K562 (cell line): ENCODE data around the gene UBE2G2. TPM values are rescaled to one million over a fixed set of nuclear protein-coding genes. Genes with fewer than 3 reads are reported as not detected.

Experiments used
- ATAC-seq: fragments of 200-7000 bp; cut with Tn5 transposase; 3 replicates; pipeline ENCODE4 v1.9.1; 2020; ENCODE audit warnings: moderate library complexity
- BruUV-seq: library from RNA; stranded (reverse); fragments of 400-500 nt; replicated peaks from 2 replicates; lab custom pipeline; 2021; lab: Mats Ljungman, UMichigan
- CTCF ChIA-PET: fragments of 300-600 bp; formaldehyde crosslinking; extraction: SDS; loops from one replicate; lab custom pipeline; 2021; ENCODE audit warnings: low intra/inter-chr PET ratio; lab: Yijun Ruan, JAX
- POLR2A ChIA-PET: fragments of 300-600, 350-650 bp; sonication (Branson Sonifier 250); formaldehyde crosslinking; extraction: SDS; loops from one replicate; lab custom pipeline; 2021; ENCODE audit warnings: antibody characterized with exemption, inconsistent platforms; lab: Yijun Ruan, JAX
- DNase-seq, 4 experiments: peaks; one replicate each; pipeline versions ENCODE4 v3.0.0 to v3.0.0-alpha.2; 2011 to 2018; ENCODE audit warnings: low spot score in 3 of 4, mixed read lengths in 3 of 4; ENCODE audit errors: extremely low read depth in 1 of 4
- FAIRE-seq: peaks from 2 replicates; lab custom pipeline; 2011; peaks lifted over from hg19 to GRCh38; lab: Jason Lieb, UNC
- H2AFZ ChIP-seq: 2 replicates; pipeline ENCODE4 v1.6.0; 2011; ENCODE audit warnings: low read depth, low read length, control low read depth, inconsistent platforms
- H3K27ac ChIP-seq: fragments of 200-600 bp; 3 replicates; pipeline ENCODE4 v1.8.0; 2011; ENCODE audit warnings: low read depth, mild to moderate bottlenecking, control low read depth, inconsistent platforms, low read length, moderate library complexity, mixed read lengths; ENCODE audit errors: extremely low read depth
- H3K27me3 ChIP-seq, 2 experiments: fragments of 300-600 bp in 1 of 2; 2 replicates in 1 of 2; 3 replicates in 1 of 2; pipeline versions ENCODE4 v1.6.0 to v1.8.0; 2011; ENCODE audit warnings: inconsistent platforms in 2 of 2, low read length in 2 of 2, mild to moderate bottlenecking in 1 of 2, mixed read lengths in 1 of 2, moderate library complexity in 1 of 2; ENCODE audit not compliant: control insufficient read depth in 2 of 2, insufficient read depth in 2 of 2
- H3K36me3 ChIP-seq: fragments of 300-600 bp; 3 replicates; pipeline ENCODE4 v1.8.0; 2011; ENCODE audit warnings: mild to moderate bottlenecking, low read length, inconsistent platforms; ENCODE audit not compliant: control insufficient read depth, insufficient read depth
- H3K4me1 ChIP-seq, 2 experiments: fragments of 200-600 bp in 1 of 2; replicated peaks in 1 of 2; 2 replicates in 1 of 2; 3 replicates in 1 of 2; pipeline versions ENCODE4 v1.5.1 to v1.8.0; 2011; ENCODE audit warnings: inconsistent platforms in 2 of 2, low read length in 2 of 2, mild to moderate bottlenecking in 1 of 2, mixed read lengths in 1 of 2, moderate library complexity in 1 of 2; ENCODE audit not compliant: control insufficient read depth in 2 of 2, insufficient read depth in 2 of 2
- H3K4me2 ChIP-seq: 2 replicates; pipeline ENCODE4 v1.6.1; 2011; ENCODE audit warnings: low read length, control low read depth, inconsistent platforms, mixed read lengths; ENCODE audit not compliant: insufficient read depth
- H3K4me3 ChIP-seq: fragments of 200-600 bp; sonication (generic), shearing (Covaris generic); 2 replicates; pipeline ENCODE4 v1.5.1; 2016; ENCODE audit warnings: control low read depth, inconsistent platforms
- H3K79me2 ChIP-seq: fragments of 200-600 bp; 3 replicates; pipeline ENCODE4 v1.8.0; 2011; ENCODE audit warnings: low read length, inconsistent platforms; ENCODE audit not compliant: control insufficient read depth, insufficient read depth
- H3K9ac ChIP-seq, 2 experiments: 2 replicates each; pipeline versions ENCODE4 v1.6.0 to v1.6.1; 2011; ENCODE audit warnings: low read depth in 2 of 2, low read length in 2 of 2, control low read depth in 1 of 2, inconsistent platforms in 1 of 2, mild to moderate bottlenecking in 1 of 2, mixed read lengths in 1 of 2; ENCODE audit not compliant: insufficient read depth in 1 of 2
- H3K9me1 ChIP-seq: one replicate; pipeline ENCODE4 v1.6.0; 2011; ENCODE audit warnings: inconsistent platforms, mild to moderate bottlenecking, low read length, moderate library complexity; ENCODE audit not compliant: control insufficient read depth, insufficient read depth
- H3K9me3 ChIP-seq: replicated peaks from 2 replicates; pipeline ENCODE4 v1.5.1; 2011; ENCODE audit warnings: low read depth, low read length, inconsistent platforms; ENCODE audit not compliant: control insufficient read depth, insufficient read depth
- H4K20me1 ChIP-seq: replicated peaks from 2 replicates; pipeline ENCODE4 v1.6.1; 2011; ENCODE audit warnings: low read length, inconsistent platforms, mixed read lengths; ENCODE audit not compliant: control insufficient read depth, insufficient read depth
- DNMT1 ChIP-seq: fragments of 450-650 bp; IDR thresholded peaks from 2 replicates; pipeline ENCODE4 v1.6.1; 2016; ENCODE audit warnings: antibody characterized with exemption, mild to moderate bottlenecking
- ESRRB ChIP-seq: fragments of 250-450 bp; sonication (Bioruptor Pico); IDR thresholded peaks from 2 replicates; pipeline ENCODE4 v1.5.0; 2020; ENCODE audit warnings: mild to moderate bottlenecking, moderate library complexity, borderline replicate concordance
- ETV1 ChIP-seq: fragments of 450-650 bp; conservative IDR thresholded peaks from 2 replicates; pipeline ENCODE4 v1.6.1; 2016; ENCODE audit warnings: missing genetic modification characterization, control low read depth, low read depth, missing compliant biosample characterization
- FOXK2 ChIP-seq, 2 experiments: fragments of 450-650 bp; IDR thresholded peaks in 1 of 2; conservative IDR thresholded peaks in 1 of 2; 2 replicates each; pipeline ENCODE4 v1.6.1; 2016; ENCODE audit warnings: low read depth in 2 of 2, mild to moderate bottlenecking in 1 of 2
- GTF2E2 ChIP-seq: fragments of 200-800 bp; sonication (Bioruptor generic); IDR thresholded peaks from 2 replicates; pipeline ENCODE4 v1.6.1; 2016; ENCODE audit warnings: missing genetic modification characterization, missing compliant biosample characterization
- HES1 ChIP-seq: fragments of 450-650 bp; IDR thresholded peaks from 2 replicates; pipeline ENCODE4 v1.6.1; 2016; ENCODE audit warnings: low read depth, mild to moderate bottlenecking, moderate library complexity
- HMBOX1 ChIP-seq: sonication (generic); IDR thresholded peaks from 2 replicates; pipeline ENCODE4 v1.6.1; 2016
- MXI1 ChIP-seq: IDR thresholded peaks from 2 replicates; pipeline ENCODE4 v1.6.1; 2011; ENCODE audit warnings: low read depth, mild to moderate bottlenecking, improper control_type of control experiment, low read length
- RBM34 ChIP-seq: fragments of 200-400 bp; formaldehyde crosslinking; IDR thresholded peaks from 2 replicates; pipeline ENCODE4 v1.6.1; 2018; ENCODE audit warnings: low read length, borderline replicate concordance; ENCODE audit not compliant: insufficient read depth
- SMARCC2 ChIP-seq: fragments of 450-650 bp; IDR thresholded peaks from 2 replicates; pipeline ENCODE4 v1.6.1; 2017; ENCODE audit warnings: antibody characterized with exemption, moderate library complexity, mild to moderate bottlenecking, low read depth
- TCF7 ChIP-seq: sonication (generic); IDR thresholded peaks from 2 replicates; pipeline ENCODE4 v1.6.1; 2016; ENCODE audit warnings: antibody characterized with exemption, borderline replicate concordance
- TEAD4 ChIP-seq, 2 experiments: sonication (generic) in 1 of 2; formaldehyde crosslinking in 1 of 2; IDR thresholded peaks; 2 replicates each; pipeline versions ENCODE4 v1.6.1 to v1.8.0; 2012 to 2022; ENCODE audit warnings: borderline replicate concordance in 1 of 2, inconsistent platforms in 1 of 2, low read length in 1 of 2, mild to moderate bottlenecking in 1 of 2, missing genetic modification reagents in 1 of 2
- TSC22D4 ChIP-seq: fragments of 450-650 bp; IDR thresholded peaks from 2 replicates; pipeline ENCODE4 v1.6.1; 2016; ENCODE audit warnings: missing genetic modification characterization, missing biosample characterization, control low read depth
- VEZF1 ChIP-seq: fragments of 200-800 bp; sonication (Bioruptor generic); IDR thresholded peaks from 2 replicates; pipeline ENCODE4 v1.6.1; 2017; ENCODE audit warnings: missing genetic modification characterization, missing compliant biosample characterization
- ZNF12 ChIP-seq: sonication (generic); formaldehyde crosslinking; IDR thresholded peaks from 2 replicates; pipeline ENCODE4 v1.4.0; 2020; ENCODE audit warnings: mild to moderate bottlenecking, missing genetic modification reagents
- ZNF165 ChIP-seq: fragments of 250-450 bp; sonication (Bioruptor Pico); IDR thresholded peaks from 2 replicates; pipeline ENCODE4 v1.4.0; 2020; ENCODE audit warnings: borderline replicate concordance
- ZNF444 ChIP-seq: fragments of 250-450 bp; sonication (Bioruptor Pico); IDR thresholded peaks from 2 replicates; pipeline ENCODE4 v1.4.0; 2020; ENCODE audit warnings: mild to moderate bottlenecking, moderate library complexity
- ZNF644 ChIP-seq: fragments of 200-800 bp; sonication (Bioruptor generic); IDR thresholded peaks from 2 replicates; pipeline ENCODE4 v1.6.1; 2016; ENCODE audit warnings: low read depth, missing genetic modification characterization, missing compliant biosample characterization
- ZNF75A ChIP-seq: fragments of 450-650 bp; formaldehyde crosslinking; IDR thresholded peaks from 2 replicates; pipeline ENCODE4 v1.4.0; 2020; ENCODE audit warnings: mild to moderate bottlenecking
- WGBS: fragments of 100-300 bp; shearing (Covaris generic); methylation state at CpG from one replicate; pipeline ENCODE4 v1.1.6; 2016; ENCODE audit warnings: low coverage, mixed read lengths; ENCODE audit not compliant: insufficient coverage; ENCODE audit errors: missing lambda C conversion rate; 5-methylcytosine and 5-hydroxymethylcytosine counted together
- in situ Hi-C: fragments of 300-500 bp; cut with MboI; formaldehyde crosslinking; loops from 4 replicates; pipeline ENCODE4 v1.15.0; 2018; ENCODE audit warnings: inconsistent platforms, mixed read lengths
- intact Hi-C: fragments of 100-400 bp; cut with micrococcal nuclease; formaldehyde crosslinking; loops from 2 replicates; pipeline ENCODE4 v1.14.2; 2022
- polyA plus RNA-seq, 8 experiments: library from polyadenylated mRNA; depleted of rRNA in 4 of 8; stranded (reverse) in 5 of 8; unstranded in 3 of 8; fragments of >200 nt; fragmentation: Nextera tagmentation in 2 of 8; fragmentation: Illumina TruSeq in 1 of 8; extraction: Ambion mirVana in 2 of 8; extraction: Trizol in 1 of 8; gene quantifications; 2 replicates each; pipeline versions ENCODE4 v1.2.1 to v1.2.3, GENCODE V29; 2011 to 2014; ENCODE audit warnings: inconsistent platforms in 1 of 8, missing spikeins in 1 of 8
- total RNA-seq, 7 experiments: library from RNA; depleted of rRNA in 6 of 7; stranded (reverse); fragments of >200 nt in 6 of 7; fragmentation: Illumina TruSeq in 2 of 7; extraction: Trizol in 2 of 7; gene quantifications; 2 replicates each; pipeline versions ENCODE4 v1.2.1 to v1.2.3, GENCODE V29; 2011 to 2021; ENCODE audit warnings: low replicate concordance in 1 of 7

Gene UBE2G2
- total and polyA plus RNA-seq, 9 of the 15 experiments (the other 6 are each of a cell fraction or from before 2014, with no cell fraction given) = 47.5 to 225 (median 140) TPM

GRCh38 chr21:44738621-44739020 lies 63.0 kb downstream of the UBE2G2 start (continued):
- TF ChIP-seq HMBOX1 (no peak), TEAD4 (IDR thresholded peaks at IDR 0.05; ENCODE audit: low read length) (no peak), TEAD4 (CRISPR knock-in tag; IDR thresholded peaks at IDR 0.05; ENCODE audit: borderline replicate concordance) (no peak), ETV1 (no peak), ESRRB (CRISPR knock-in tag) (no peak)

GRCh38 chr21:44737706-44738354 lies 63.8 kb downstream of the UBE2G2 start:
- WGBS = 1% methylated on average over 3 of the region's 3 CpGs
- no peaks in the 10 kb centered on the region for H3K79me2 ChIP-seq
- intact Hi-C loops (no loop called here), in situ Hi-C loops (no loop called here)
- H3K9me1 ChIP-seq = no peaks in the 10 kb centered on the region
- no peak overlapping the region for H3K27ac ChIP-seq
- H3K36me3 ChIP-seq = no peaks in the 10 kb centered on the region
- H3K4me3 ChIP-seq = no peak overlapping the region
- ATAC-seq (no peak), FAIRE-seq (no peak), DNase-seq (no peak)
- no peaks in the 10 kb centered on the region for H3K9me3 ChIP-seq
- ChIA-PET POLR2A (interaction anchor here (1.4 kb wide), 1 partner anchor 14 kb away, joined by 3 read pairs; no protein-coding TSS in a partner anchor), CTCF (no interaction called here)
- H3K27me3 ChIP-seq = peaks cover 42 to 49% of the 10 kb centered on the region in 2 experiments
- no peak overlapping the region for H2AFZ ChIP-seq
- no peak overlapping the region for H3K4me2 ChIP-seq
- no TSS peak for BruUV-seq
- H4K20me1 ChIP-seq = peaks cover 9% of the 10 kb centered on the region; the same call in 1 of the 2 replicates
- H3K9ac ChIP-seq = no peak overlapping the region
- H3K4me1 ChIP-seq = peaks cover 0 to 7% of the 10 kb centered on the region in 2 experiments; a peak in 1 of 5 replicates
- TF ChIP-seq ZNF444 (CRISPR knock-in tag) = no peak
- no peak for TF ChIP-seq SMARCC2
- no peak for TF ChIP-seq ZNF165 (CRISPR knock-in tag)
- no peak for TF ChIP-seq VEZF1 (CRISPR knock-in tag)
- TF ChIP-seq TCF7 = no peak
- TF ChIP-seq MXI1 = no peak
- no peak for TF ChIP-seq ZNF644
- TF ChIP-seq FOXK2 (conservative IDR thresholded peaks at IDR 0.05 in 1 of 2, IDR thresholded peaks at IDR 0.05 in 1 of 2; ENCODE audit: low read depth in 2 of 2) = no peak
- no peak for TF ChIP-seq GTF2E2
- TF ChIP-seq DNMT1 = no peak
- no peak for TF ChIP-seq HES1
- no peak for TF ChIP-seq TSC22D4 (tag)
- TF ChIP-seq ZNF12 (CRISPR knock-in tag) = no peak
- no peak for TF ChIP-seq ZNF75A
- no peak for TF ChIP-seq RBM34
